ENCODE results near the gene CNTNAP2. TPM values are rescaled to one million over a fixed set of nuclear protein-coding genes. Genes with fewer than 3 reads are reported as not detected.

CNTNAP2 gene
- total and polyA plus RNA-seq, 2 of the 13 experiments (the other 11 are each of a cell fraction or from before 2014, with no cell fraction given): 0.40 to 0.42 TPM

GRCh38 chr7:146619641-146620040 lies 503.0 kb downstream of the CNTNAP2 start (continued):
- TF ChIP-seq KIAA2018 (CRISPR knock-in tag; IDR thresholded peaks at IDR 0.05; ENCODE audit: borderline replicate concordance): no peak
- TF ChIP-seq GATAD1 (CRISPR knock-in tag; IDR thresholded peaks at IDR 0.05): no peak
- TF ChIP-seq ZMYM2 (CRISPR knock-in tag; IDR thresholded peaks at IDR 0.05): no peak
- TF ChIP-seq HDAC1 (CRISPR knock-in tag; IDR thresholded peaks at IDR 0.05): no peak
- TF ChIP-seq ZNF383 (CRISPR knock-in tag; IDR thresholded peaks at IDR 0.05; ENCODE audit: borderline replicate concordance): no peak

GRCh38 chr7:146626912-146627311 lies 510.3 kb downstream of the CNTNAP2 start:
- BruUV-seq (replicated peaks): no TSS peak
- no peak for TF ChIP-seq SMARCC2 (IDR thresholded peaks at IDR 0.05)
- TF ChIP-seq TFDP1 (CRISPR knock-in tag; IDR thresholded peaks at IDR 0.05; ENCODE audit: borderline replicate concordance): no peak
- no peak for TF ChIP-seq ZFYVE20 (CRISPR knock-in tag; IDR thresholded peaks at IDR 0.05; ENCODE audit: borderline replicate concordance, low read depth)
- TF ChIP-seq SIX4 (CRISPR knock-in tag; IDR thresholded peaks at IDR 0.05): no peak
- TF ChIP-seq NCOA2 (CRISPR knock-in tag; IDR thresholded peaks at IDR 0.05): no peak
- no peak for TF ChIP-seq SNAPC5 (CRISPR knock-in tag; IDR thresholded peaks at IDR 0.05; ENCODE audit: borderline replicate concordance)
- TF ChIP-seq ASH2L (IDR thresholded peaks at IDR 0.05; ENCODE audit: insufficient read length, low read depth, low read length): no peak
- TF ChIP-seq KLF13 (CRISPR knock-in tag; IDR thresholded peaks at IDR 0.05): no peak
- no peak for TF ChIP-seq ZNF282 (IDR thresholded peaks at IDR 0.05; ENCODE audit: partially characterized antibody)
- TF ChIP-seq HDAC2 (CRISPR knock-in tag; IDR thresholded peaks at IDR 0.05): no peak
- no peak for TF ChIP-seq ZBTB3 (CRISPR knock-in tag; IDR thresholded peaks at IDR 0.05; ENCODE audit: borderline replicate concordance, low read depth)

More at GRCh38 chr7:146626912-146627311, 510.3 kb downstream of the CNTNAP2 start:
- 0% methylated on average over 1 of the region's 1 CpG for WGBS (ENCODE audit: low lambda C conversion rate)
- no peak overlapping the region for H3K4me2 ChIP-seq (ENCODE audit: low read depth, low read length)
- FAIRE-seq (no peak), ATAC-seq (no peak), DNase-seq (ENCODE audit: low spot score) (no peak)
- no peak overlapping the region for H2AFZ ChIP-seq (ENCODE audit: low read length)
- POLR2A ChIA-PET: no interaction called here
- CTCF ChIA-PET (ENCODE audit: low intra/inter-chr PET ratio, low total read pairs): no interaction called here
- in situ Hi-C loops (cut with HindIII; ENCODE audit: extremely low pct_ligation_motif_present, low pct_unique_long_range_greater_than_20kb) (no loop called here), intact Hi-C loops (cut with micrococcal nuclease; ENCODE audit: unreplicated experiment) (no loop called here)
- no peaks in the 10 kb centered on the region for H4K20me1 ChIP-seq (ENCODE audit: insufficient read depth, low read length)
- H3K9ac ChIP-seq (ENCODE audit: insufficient read depth, low read depth, low read length): no peak overlapping the region
- H3K4me1 ChIP-seq (ENCODE audit: insufficient read depth, low read length): no peaks in the 10 kb centered on the region
- no peaks in the 10 kb centered on the region for H3K36me3 ChIP-seq (replicated peaks in 1 of 2; ENCODE audit: control insufficient read depth in 1 of 2, insufficient read depth in 2 of 2, low read length in 2 of 2)
- H3K27ac ChIP-seq (ENCODE audit: extremely low read length, insufficient read depth, low read length): no peak overlapping the region
- no peaks in the 10 kb centered on the region for H3K79me2 ChIP-seq (ENCODE audit: insufficient read depth, low read length)
- no peaks in the 10 kb centered on the region for H3K27me3 ChIP-seq (ENCODE audit: control insufficient read depth in 1 of 2, insufficient read depth in 2 of 2, low read length in 2 of 2)
- H3K4me3 ChIP-seq (replicated peaks in 1 of 3; ENCODE audit: insufficient read depth in 1 of 3, low read depth in 2 of 3, low read length in 3 of 3): no peak overlapping the region
- H3K9me3 ChIP-seq (ENCODE audit: low read length): peaks cover 72% of the 10 kb centered on the region
